Measurements from ENCODE around the gene PSMD7. TPM values are rescaled to one million over a fixed set of nuclear protein-coding genes. Genes with fewer than 3 reads are reported as not detected.

PSMD7 gene
- total RNA-seq (2014; rRNA removed; shearing (Covaris generic)): 95.7 and 161 TPM in 2 replicates

- peak; percentile 85 for DNase-seq (ENCODE audit: low spot score)
These were observed at the start of gene PSMD7 for GRCh38 chr16:74296432-74297144. Gene PSMD7, plus strand, starts transcription at chr16:74296814. Its CDS starts 101 bp downstream, at chr16:74296915.

GRCh38 chr16:74249254-74249653 lies 47.4 kb upstream of the PSMD7 start:
- DNase-seq (ENCODE audit: low spot score): no peak

- DNase-seq (ENCODE audit: low spot score): no peak
These were observed 46.8 kb upstream of the PSMD7 start for GRCh38 chr16:74249846-74250245.

- DNase-seq (ENCODE audit: low spot score): no peak
These were observed 44.3 kb upstream of the PSMD7 start for GRCh38 chr16:74252329-74252728.

DNA sequence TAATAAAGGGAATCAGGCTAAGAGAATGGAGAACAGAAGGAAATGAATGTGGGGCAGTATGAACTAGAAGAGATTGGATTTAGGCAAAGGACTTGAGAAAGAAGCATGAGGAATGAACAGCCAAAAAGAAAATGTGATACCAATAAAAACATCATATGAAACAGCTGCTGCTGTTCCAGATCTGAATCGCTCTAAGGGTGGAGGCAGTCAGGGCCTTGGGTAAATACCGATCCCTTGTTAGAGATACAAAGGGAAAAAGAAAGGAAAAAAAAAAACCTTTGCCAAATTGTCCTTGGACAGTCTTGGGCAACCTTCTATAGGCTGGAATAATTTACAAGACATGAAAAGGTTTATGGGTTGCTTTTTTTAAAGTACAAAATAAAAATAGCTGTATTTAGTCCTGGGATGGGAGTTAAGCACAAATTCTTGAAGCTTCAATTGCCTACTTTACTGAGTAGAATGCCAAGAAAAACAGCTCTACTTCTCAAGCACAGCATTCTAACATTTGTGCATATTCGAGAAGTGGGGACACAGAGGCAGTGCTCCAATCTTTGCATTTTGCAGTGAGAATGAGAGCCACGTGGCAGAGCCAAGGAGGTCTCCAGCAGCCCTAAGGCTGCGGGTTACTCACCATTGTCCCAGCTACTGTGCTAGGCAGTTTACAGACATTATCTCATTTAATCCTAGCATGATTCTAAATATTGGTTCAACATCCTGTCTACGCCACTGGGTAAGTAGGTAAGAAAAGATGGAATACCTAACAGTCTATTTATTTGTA lies 43.3 kb upstream of the PSMD7 start:
- no peak for DNase-seq (ENCODE audit: low spot score)

- DNase-seq (ENCODE audit: low spot score): no peak
These were observed 39.6 kb upstream of the PSMD7 start for GRCh38 chr16:74257061-74257460.

GRCh38 chr16:74261068-74261467 lies 35.5 kb upstream of the PSMD7 start:
- DNase-seq (ENCODE audit: low spot score): no peak

DNA sequence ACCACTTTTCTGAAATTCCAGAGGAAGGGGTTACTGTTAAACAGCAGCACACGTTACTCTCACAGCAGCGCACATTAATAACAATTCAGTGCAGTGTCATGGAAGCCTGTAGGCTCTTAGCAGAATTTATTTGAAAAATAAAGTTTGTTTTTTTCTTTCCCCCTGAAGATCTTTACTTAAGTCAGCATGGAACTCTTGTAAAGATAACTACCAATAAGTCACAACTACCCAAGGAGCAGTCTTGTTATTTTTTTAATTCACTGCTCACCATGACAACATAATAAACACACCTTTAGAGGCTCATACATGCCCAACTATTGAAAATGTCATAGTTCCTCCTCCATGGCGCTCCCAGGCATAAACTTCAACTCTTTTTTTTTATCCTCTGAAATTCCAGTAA lies 31.8 kb upstream of the PSMD7 start:
- DNase-seq (ENCODE audit: low spot score): no peak

GRCh38 chr16:74268372-74268782 lies 28.2 kb upstream of the PSMD7 start:
- no peak for DNase-seq (ENCODE audit: low spot score)

- DNase-seq (ENCODE audit: low spot score): no peak
These were observed 24.7 kb upstream of the PSMD7 start for GRCh38 chr16:74271872-74272271.

DNA sequence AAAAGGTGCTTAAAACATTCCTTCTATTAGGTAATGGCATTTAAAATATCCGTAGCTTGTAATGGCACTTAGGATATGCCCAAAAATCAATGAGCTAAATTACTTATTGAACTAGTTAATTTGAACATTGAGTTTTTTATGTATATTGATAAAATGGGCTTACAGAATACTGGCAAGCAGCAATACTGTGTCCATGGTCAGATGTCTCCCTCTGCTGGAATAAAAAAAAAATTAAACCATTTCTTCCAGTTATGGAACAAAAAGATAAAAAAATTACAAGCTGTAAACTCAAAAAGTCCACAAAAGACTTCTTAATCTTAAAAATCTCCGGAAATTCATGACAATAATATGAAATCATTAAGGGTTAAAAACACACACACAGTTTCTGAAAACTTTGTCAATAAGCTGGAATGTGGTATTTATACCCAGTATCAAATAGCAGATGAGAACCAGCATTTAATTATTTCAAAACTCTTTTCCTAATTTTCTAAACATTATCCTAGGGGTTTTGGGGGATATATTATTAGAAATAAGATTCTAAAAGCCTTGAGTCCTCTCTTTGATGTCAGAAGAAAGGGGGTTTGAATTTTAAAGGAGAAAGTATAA lies 21.5 kb upstream of the PSMD7 start:
- peak; percentile 12 for DNase-seq (ENCODE audit: low spot score)

DNA sequence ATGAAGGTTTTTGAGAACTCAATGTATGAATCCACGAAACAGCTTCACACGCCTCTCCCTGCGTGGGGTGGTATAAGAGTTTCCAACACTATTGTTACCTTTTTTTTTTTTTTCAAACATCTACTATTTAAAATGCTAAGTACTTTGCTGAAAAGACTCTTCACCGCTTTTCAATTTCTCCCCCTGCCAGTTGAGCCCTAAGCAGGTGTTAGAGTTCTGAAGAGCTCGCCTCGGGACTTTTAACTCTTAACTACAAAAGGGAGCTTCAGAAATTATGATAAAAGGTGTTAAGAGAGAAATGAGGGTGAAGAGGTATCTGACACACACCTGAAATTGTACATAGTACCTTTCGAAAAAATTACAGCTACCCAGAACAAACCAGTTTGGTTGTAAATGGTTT lies 20.9 kb upstream of the PSMD7 start:
- no peak for DNase-seq (ENCODE audit: low spot score)

GRCh38 chr16:74277974-74278373 lies 18.6 kb upstream of the PSMD7 start:
- DNase-seq (ENCODE audit: low spot score): no peak

DNA sequence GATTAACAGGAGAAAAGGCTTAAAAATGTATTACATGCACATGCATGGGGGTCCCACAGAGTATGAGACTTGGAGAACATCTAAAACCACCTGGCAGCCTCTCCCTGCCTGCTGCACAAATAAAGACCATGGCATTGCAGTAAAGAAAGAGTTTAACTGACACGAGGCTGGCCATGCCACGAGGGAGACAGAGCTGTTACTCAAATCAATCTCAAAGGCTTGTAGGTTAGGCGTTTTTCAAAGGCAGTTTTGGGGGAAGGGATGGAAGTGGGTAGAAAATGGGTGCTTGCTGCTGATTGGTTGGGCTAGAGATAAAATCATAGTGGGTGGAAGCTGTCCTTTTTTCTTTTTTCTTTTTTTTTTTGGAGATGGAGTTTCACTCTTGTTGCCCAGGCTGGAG lies 17.3 kb upstream of the PSMD7 start:
- no peak for DNase-seq (ENCODE audit: low spot score)

DNA sequence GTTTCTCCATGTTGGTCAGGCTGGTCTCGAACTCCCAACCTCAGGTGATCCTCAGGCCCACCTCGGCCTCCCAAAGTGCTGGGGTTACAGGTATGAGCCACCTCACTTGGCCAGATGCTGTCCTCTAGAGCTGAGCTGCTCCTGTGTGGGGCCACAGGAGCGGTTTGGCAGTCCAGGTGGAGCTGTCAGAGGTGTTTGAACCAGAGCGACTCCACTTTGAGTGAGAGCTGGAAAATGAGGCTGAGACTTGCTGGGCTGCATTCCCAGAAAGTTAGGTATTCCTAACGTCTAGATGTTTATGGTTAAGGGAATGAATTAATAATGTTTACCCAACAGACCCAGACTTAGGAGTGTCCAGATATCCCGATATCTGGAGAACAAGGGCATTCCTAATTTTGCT lies 16.8 kb upstream of the PSMD7 start:
- no peak for DNase-seq (ENCODE audit: low spot score)

DNA sequence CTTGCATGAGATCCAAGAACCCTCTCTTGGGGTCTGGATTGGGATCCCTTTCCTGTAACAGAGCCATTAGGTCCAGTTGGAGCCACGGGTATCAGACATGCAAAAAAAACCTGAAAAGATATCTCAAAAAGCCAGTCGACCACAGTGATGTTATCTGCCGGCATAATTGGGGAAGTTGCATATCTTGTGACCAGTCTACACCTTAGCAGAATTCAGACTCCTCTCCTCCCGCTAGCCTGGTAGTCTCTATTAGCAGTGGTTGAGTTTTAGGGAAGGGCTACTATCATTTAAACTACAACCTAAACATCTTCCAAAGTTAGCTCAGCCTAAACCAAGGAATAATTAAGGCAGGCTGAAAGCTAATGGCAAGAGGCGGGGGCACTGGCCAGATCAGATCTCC lies 16.2 kb upstream of the PSMD7 start:
- DNase-seq (ENCODE audit: low spot score): no peak

GRCh38 chr16:74281300-74281699 lies 15.3 kb upstream of the PSMD7 start:
- DNase-seq (ENCODE audit: low spot score): no peak

- no peak for DNase-seq (ENCODE audit: low spot score)
These were observed 12.9 kb upstream of the PSMD7 start for GRCh38 chr16:74283716-74284115.

GRCh38 chr16:74288065-74288464 lies 8.5 kb upstream of the PSMD7 start:
- no peak for DNase-seq (ENCODE audit: low spot score)

DNA sequence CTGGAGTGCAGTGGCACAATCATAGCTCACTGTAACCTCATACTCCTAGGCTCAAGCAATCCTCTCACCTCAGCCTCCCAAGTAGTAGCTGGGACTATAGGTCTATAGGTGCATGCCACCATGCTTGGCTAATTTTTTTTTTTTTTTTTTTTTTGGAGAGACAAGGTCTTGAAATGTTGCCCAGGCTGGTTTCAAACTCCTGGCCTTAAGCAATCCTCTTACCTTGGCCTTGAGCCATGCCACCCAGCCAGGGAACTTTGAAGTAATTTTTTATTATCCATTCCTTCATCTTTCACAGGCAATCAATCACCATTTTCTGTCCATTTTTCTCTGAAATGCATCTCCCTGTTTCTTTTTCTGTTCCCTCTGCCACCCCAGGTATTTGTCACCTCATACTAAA lies 6.3 kb upstream of the PSMD7 start:
- no peak for DNase-seq (ENCODE audit: low spot score)

- no peak for DNase-seq (ENCODE audit: low spot score)
These were observed 5.4 kb upstream of the PSMD7 start for GRCh38 chr16:74291176-74291575.

GRCh38 chr16:74291577-74292208 lies 4.9 kb upstream of the PSMD7 start:
- DNase-seq (ENCODE audit: low spot score): no peak

GRCh38 chr16:74296104-74296431 lies 546 bp upstream of the PSMD7 start:
- no peak for DNase-seq (ENCODE audit: low spot score)

All from H4 (cell line).